Renal cortical epithelial cell (primary cell): Measurements from ENCODE around the gene PLCH1. TPM values are rescaled to one million over a fixed set of nuclear protein-coding genes. Genes with fewer than 3 reads are reported as not detected.

Experiments used
- DNase-seq: peaks from one replicate; pipeline ENCODE4 v3.0.0-alpha.2; 2011; ENCODE audit warnings: low read depth
- total RNA-seq: library from RNA; depleted of rRNA; stranded (reverse); fragments of >200 nt; gene quantifications from 2 replicates; pipeline ENCODE4 v1.2.3, GENCODE V29; 2014

Gene PLCH1
- total RNA-seq, 1 donor from 2014 or later, result 2.8 TPM

GRCh38 chr3:155550391-155550790 lies 194.5 kb downstream of the PLCH1 start:
- peak; percentile 63 for DNase-seq

GRCh38 chr3:155549087-155549486 lies 195.8 kb downstream of the PLCH1 start:
- DNase-seq, result peak; percentile 80

GRCh38 chr3:155548195-155548594 lies 196.7 kb downstream of the PLCH1 start:
- DNase-seq, result peak; percentile 91

- no peak for DNase-seq
These were observed 209.8 kb downstream of the PLCH1 start for GRCh38 chr3:155535098-155535497.

- no peak for DNase-seq
These were observed 216.3 kb downstream of the PLCH1 start for GRCh38 chr3:155528579-155528978.

- DNase-seq, result no peak
These were observed 219.5 kb downstream of the PLCH1 start for GRCh38 chr3:155525324-155525833.

- DNase-seq, result peak; percentile 27
These were observed 224.4 kb downstream of the PLCH1 start for GRCh38 chr3:155520463-155520862.

GRCh38 chr3:155519078-155519477 lies 225.8 kb downstream of the PLCH1 start:
- no peak for DNase-seq

- peak; percentile 3 for DNase-seq
These were observed 227.0 kb downstream of the PLCH1 start for GRCh38 chr3:155517903-155518302.

- DNase-seq, result no peak
These were observed 228.4 kb downstream of the PLCH1 start for GRCh38 chr3:155516439-155516838.

GRCh38 chr3:155512867-155513261 lies 232.0 kb downstream of the PLCH1 start:
- no peak for DNase-seq

- no peak for DNase-seq
These were observed 232.6 kb downstream of the PLCH1 start for GRCh38 chr3:155512175-155512866.

GRCh38 chr3:155504682-155505081 lies 240.2 kb downstream of the PLCH1 start:
- DNase-seq, result no peak

GRCh38 chr3:155502630-155503029 lies 242.2 kb downstream of the PLCH1 start:
- no peak for DNase-seq

- DNase-seq, result no peak
These were observed 244.6 kb downstream of the PLCH1 start for GRCh38 chr3:155500194-155500818.

GRCh38 chr3:155497930-155498647 lies 246.8 kb downstream of the PLCH1 start:
- peak; percentile 91 for DNase-seq

GRCh38 chr3:155496206-155496605 lies 248.7 kb downstream of the PLCH1 start:
- DNase-seq, result no peak

- peak; percentile 3 for DNase-seq
These were observed 249.5 kb downstream of the PLCH1 start for GRCh38 chr3:155495387-155495786.

- DNase-seq, result no peak
These were observed 250.5 kb downstream of the PLCH1 start for GRCh38 chr3:155494332-155494731.

- DNase-seq, result no peak
These were observed 252.0 kb downstream of the PLCH1 start for GRCh38 chr3:155492841-155493240.

- no peak for DNase-seq
These were observed 253.2 kb downstream of the PLCH1 start for GRCh38 chr3:155491696-155492095.

- DNase-seq, result no peak
These were observed 256.2 kb downstream of the PLCH1 start for GRCh38 chr3:155488671-155489070.

- no peak for DNase-seq
These were observed 259.0 kb downstream of the PLCH1 start for GRCh38 chr3:155485897-155486296.
